ENCODE results near the gene EIF4E. TPM values are rescaled to one million over a fixed set of nuclear protein-coding genes. Genes with fewer than 3 reads are reported as not detected.
"Not testable (repeated sequence)": the region's sequence is repeated elsewhere in the genome, so short reads cannot be mapped to it uniquely, and the experiment has no call there.

The EIF4E gene
- total RNA-seq, 2 experiments from 2014 or later = 121 to 124 TPM

GRCh38 chr4:98929341-98930267, 671 bp upstream of the EIF4E start:
- Mint-ChIP-seq H3K27me3 (no peaks in the 10 kb centered on the region), H3K27ac (peak overlapping the region; percentile 99), H3K4me3 (peak overlapping the region; percentile 88), H3K4me1 (ENCODE audit: low read depth) (peaks cover 33% of the 10 kb centered on the region), H3K9me3 (no peaks in the 10 kb centered on the region), H3K36me3 (peaks cover 14% of the 10 kb centered on the region)
- DNase-seq = peak; percentile 79
- ChIA-PET CTCF (interaction anchor here (0.6 to 5.0 kb wide), 6 partner anchors 65 to 676 kb away, joined by 3 to 39 read pairs (median 5); partner anchors contain the start of gene METAP1), POLR2A (interaction anchor here (0.7 to 4.1 kb wide), 13 partner anchors 26 to 786 kb away, joined by 3 to 53 read pairs (median 5); partner anchors contain the start of genes ADH5, METAP1, RAP1GDS1 and STPG2)
- intact Hi-C loops (cut with micrococcal nuclease) = loop anchor here (1.0 to 10.0 kb wide), 18 partner anchors 65 to 1020 kb away; partner anchors contain the start of genes ADH5, METAP1, RAP1GDS1 and STPG2

GRCh38 chr4:98928131-98928504, 815 bp downstream of the EIF4E start:
- POLR2A ChIA-PET = interaction anchor here (0.6 to 4.1 kb wide), 16 partner anchors 11 to 667 kb away, joined by 3 to 53 read pairs (median 4); partner anchors contain the start of genes ADH5, METAP1, RAP1GDS1 and TSPAN5
- H3K27ac Mint-ChIP-seq = peak overlapping the region; percentile 99
- no peaks in the 10 kb centered on the region for H3K27me3 Mint-ChIP-seq
- intact Hi-C loops (cut with micrococcal nuclease) = loop anchor here (1.0 to 5.0 kb wide), 5 partner anchors 161 to 579 kb away; partner anchors contain the start of gene ADH5
- CTCF ChIA-PET = interaction anchor here (0.7 to 5.0 kb wide), 6 partner anchors 11 to 461 kb away, joined by 3 to 39 read pairs (median 5); partner anchors contain the start of gene METAP1
- peaks cover 16% of the 10 kb centered on the region for H3K36me3 Mint-ChIP-seq
- no peaks in the 10 kb centered on the region for H3K9me3 Mint-ChIP-seq
- peaks cover 40% of the 10 kb centered on the region for H3K4me1 Mint-ChIP-seq (ENCODE audit: low read depth)
- peak overlapping the region; percentile 88 for H3K4me3 Mint-ChIP-seq
- DNase-seq = peak; percentile 83

- Mint-ChIP-seq H3K36me3 (peaks cover 18% of the 10 kb centered on the region), H3K4me1 (ENCODE audit: low read depth) (peaks cover 40% of the 10 kb centered on the region)
- DNase-seq, H3K9me3 Mint-ChIP-seq, H3K27ac Mint-ChIP-seq, POLR2A ChIA-PET, H3K27me3 Mint-ChIP-seq, H3K4me3 Mint-ChIP-seq: not testable (repeated sequence)
- intact Hi-C loops (cut with micrococcal nuclease) = loop anchor here (5.0 kb wide), 2 partner anchors 459 to 581 kb away; no protein-coding TSS in a partner anchor
- CTCF ChIA-PET = interaction anchor here (5.0 kb wide), 1 partner anchor 69 kb away, joined by 39 read pairs; the partner anchor contains the start of gene METAP1
Observed at GRCh38 chr4:98926257-98926656, 2.7 kb downstream of the EIF4E start.

- Mint-ChIP-seq H3K9me3 (no peaks in the 10 kb centered on the region), H3K36me3 (peaks cover 22% of the 10 kb centered on the region), H3K4me1 (ENCODE audit: low read depth) (peaks cover 46% of the 10 kb centered on the region), H3K4me3 (no peak overlapping the region), H3K27me3 (no peaks in the 10 kb centered on the region), H3K27ac (no peak overlapping the region)
- intact Hi-C loops (cut with micrococcal nuclease) = no loop called here
- no peak for DNase-seq
- ChIA-PET CTCF (no interaction called here), POLR2A (interaction anchor here (0.6 kb wide), 1 partner anchor 263 kb away, joined by 3 read pairs; no protein-coding TSS in a partner anchor)
Observed at GRCh38 chr4:98921292-98921691, 7.6 kb downstream of the EIF4E start.

- no peak overlapping the region for H3K4me3 Mint-ChIP-seq
- ChIA-PET POLR2A (no interaction called here), CTCF (no interaction called here)
- no peak for DNase-seq
- no peak overlapping the region for H3K27ac Mint-ChIP-seq
- peaks cover 15% of the 10 kb centered on the region for H3K36me3 Mint-ChIP-seq
- intact Hi-C loops (cut with micrococcal nuclease) = no loop called here
- no peaks in the 10 kb centered on the region for H3K27me3 Mint-ChIP-seq
- peaks cover 40% of the 10 kb centered on the region for H3K4me1 Mint-ChIP-seq (ENCODE audit: low read depth)
- H3K9me3 Mint-ChIP-seq = no peaks in the 10 kb centered on the region
Observed at GRCh38 chr4:98919996-98920395, 8.9 kb downstream of the EIF4E start.

GRCh38 chr4:98910728-98911127, 18.2 kb downstream of the EIF4E start:
- DNase-seq; H3K9me3 Mint-ChIP-seq; POLR2A ChIA-PET; H3K4me3 Mint-ChIP-seq; H3K27me3 Mint-ChIP-seq; H3K27ac Mint-ChIP-seq; CTCF ChIA-PET; intact Hi-C loops (cut with micrococcal nuclease): not testable (repeated sequence)
- Mint-ChIP-seq H3K4me1 (ENCODE audit: low read depth) (peaks cover 52% of the 10 kb centered on the region), H3K36me3 (peaks cover 12% of the 10 kb centered on the region)

- no peak overlapping the region for H3K4me3 Mint-ChIP-seq
- H3K36me3 Mint-ChIP-seq = peaks cover 12% of the 10 kb centered on the region
- CTCF ChIA-PET = no interaction called here
- peaks cover 57% of the 10 kb centered on the region for H3K4me1 Mint-ChIP-seq (ENCODE audit: low read depth)
- H3K27me3 Mint-ChIP-seq = no peaks in the 10 kb centered on the region
- no peaks in the 10 kb centered on the region for H3K9me3 Mint-ChIP-seq
- intact Hi-C loops (cut with micrococcal nuclease) = no loop called here
- POLR2A ChIA-PET = no interaction called here
- DNase-seq = no peak
- no peak overlapping the region for H3K27ac Mint-ChIP-seq
Observed at GRCh38 chr4:98909646-98910401, 19.1 kb downstream of the EIF4E start.

- Mint-ChIP-seq H3K27ac (no peak overlapping the region), H3K4me3 (no peak overlapping the region), H3K9me3 (no peaks in the 10 kb centered on the region), H3K36me3 (peaks cover 10% of the 10 kb centered on the region), H3K4me1 (ENCODE audit: low read depth) (peaks cover 56% of the 10 kb centered on the region), H3K27me3 (no peaks in the 10 kb centered on the region)
- no peak for DNase-seq
- ChIA-PET POLR2A (no interaction called here), CTCF (interaction anchor here (1.1 kb wide), 1 partner anchor 147 kb away, joined by 3 read pairs; no protein-coding TSS in a partner anchor)
- intact Hi-C loops (cut with micrococcal nuclease) = no loop called here
Observed at GRCh38 chr4:98908703-98909262, 20.1 kb downstream of the EIF4E start.

- no peak for DNase-seq
- no peak overlapping the region for H3K4me3 Mint-ChIP-seq
- intact Hi-C loops (cut with micrococcal nuclease) = no loop called here
- CTCF ChIA-PET = interaction anchor here (1.1 kb wide), 1 partner anchor 148 kb away, joined by 3 read pairs; no protein-coding TSS in a partner anchor
- POLR2A ChIA-PET = no interaction called here
- peaks cover 57% of the 10 kb centered on the region for H3K4me1 Mint-ChIP-seq (ENCODE audit: low read depth)
- H3K36me3 Mint-ChIP-seq = peaks cover 10% of the 10 kb centered on the region
- no peaks in the 10 kb centered on the region for H3K9me3 Mint-ChIP-seq
- H3K27ac Mint-ChIP-seq = no peak overlapping the region
- no peaks in the 10 kb centered on the region for H3K27me3 Mint-ChIP-seq
Observed at GRCh38 chr4:98908182-98908581, 20.8 kb downstream of the EIF4E start.

- H3K9me3 Mint-ChIP-seq = no peaks in the 10 kb centered on the region
- peaks cover 59% of the 10 kb centered on the region for H3K4me1 Mint-ChIP-seq (ENCODE audit: low read depth)
- intact Hi-C loops (cut with micrococcal nuclease) = no loop called here
- no peak for DNase-seq
- ChIA-PET CTCF (no interaction called here), POLR2A (no interaction called here)
- no peak overlapping the region for H3K4me3 Mint-ChIP-seq
- no peaks in the 10 kb centered on the region for H3K27me3 Mint-ChIP-seq
- H3K27ac Mint-ChIP-seq = no peak overlapping the region
- peaks cover 23% of the 10 kb centered on the region for H3K36me3 Mint-ChIP-seq
Observed at GRCh38 chr4:98905839-98906238, 23.1 kb downstream of the EIF4E start.

- peaks cover 58% of the 10 kb centered on the region for H3K4me1 Mint-ChIP-seq (ENCODE audit: low read depth)
- H3K9me3 Mint-ChIP-seq = no peaks in the 10 kb centered on the region
- peaks cover 25% of the 10 kb centered on the region for H3K36me3 Mint-ChIP-seq
- intact Hi-C loops (cut with micrococcal nuclease) = no loop called here
- no peak overlapping the region for H3K4me3 Mint-ChIP-seq
- POLR2A ChIA-PET = no interaction called here
- CTCF ChIA-PET = no interaction called here
- no peaks in the 10 kb centered on the region for H3K27me3 Mint-ChIP-seq
- DNase-seq = no peak
- no peak overlapping the region for H3K27ac Mint-ChIP-seq
Observed at GRCh38 chr4:98905297-98905696, 23.6 kb downstream of the EIF4E start.
